ENCODE results near the gene USP6.
"Not testable (repeated sequence)": the region's sequence is repeated elsewhere in the genome, so short reads cannot be mapped to it uniquely, and the experiment has no call there.

DNA sequence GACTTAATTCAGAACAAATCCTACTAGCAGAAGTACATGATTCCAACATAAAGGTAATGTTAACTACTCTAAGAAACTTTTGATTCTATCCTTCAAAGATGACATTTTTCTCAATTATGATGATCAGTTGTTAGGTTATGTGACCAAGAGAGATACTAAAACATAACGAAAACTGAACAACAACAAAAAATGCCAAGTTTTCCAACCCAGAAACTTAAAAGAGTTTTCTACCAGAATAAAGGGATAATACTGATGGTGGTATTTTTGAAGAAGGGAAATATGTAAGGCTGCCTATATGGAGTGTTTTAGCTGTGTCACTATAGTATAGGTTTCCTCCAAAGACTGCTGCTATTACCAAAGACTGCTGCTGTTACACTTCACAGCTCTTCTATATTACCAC lies 30.3 kb downstream of the USP6 start:
- TF ChIP-seq, protein P1, sequence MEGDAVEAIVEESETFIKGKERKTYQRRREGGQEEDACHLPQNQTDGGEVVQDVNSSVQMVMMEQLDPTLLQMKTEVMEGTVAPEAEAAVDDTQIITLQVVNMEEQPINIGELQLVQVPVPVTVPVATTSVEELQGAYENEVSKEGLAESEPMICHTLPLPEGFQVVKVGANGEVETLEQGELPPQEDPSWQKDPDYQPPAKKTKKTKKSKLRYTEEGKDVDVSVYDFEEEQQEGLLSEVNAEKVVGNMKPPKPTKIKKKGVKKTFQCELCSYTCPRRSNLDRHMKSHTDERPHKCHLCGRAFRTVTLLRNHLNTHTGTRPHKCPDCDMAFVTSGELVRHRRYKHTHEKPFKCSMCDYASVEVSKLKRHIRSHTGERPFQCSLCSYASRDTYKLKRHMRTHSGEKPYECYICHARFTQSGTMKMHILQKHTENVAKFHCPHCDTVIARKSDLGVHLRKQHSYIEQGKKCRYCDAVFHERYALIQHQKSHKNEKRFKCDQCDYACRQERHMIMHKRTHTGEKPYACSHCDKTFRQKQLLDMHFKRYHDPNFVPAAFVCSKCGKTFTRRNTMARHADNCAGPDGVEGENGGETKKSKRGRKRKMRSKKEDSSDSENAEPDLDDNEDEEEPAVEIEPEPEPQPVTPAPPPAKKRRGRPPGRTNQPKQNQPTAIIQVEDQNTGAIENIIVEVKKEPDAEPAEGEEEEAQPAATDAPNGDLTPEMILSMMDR (IDR thresholded peaks at IDR 0.05) = not testable (repeated sequence)
- not testable (repeated sequence) for TF ChIP-seq POLR2AphosphoS5 (IDR thresholded peaks at IDR 0.05; ENCODE audit: low read depth, low read length)
